HUES6 (cell line): ENCODE results near the gene AP5B1.

ENCODE experiments used
- H3K27ac ChIP-seq: 2 replicates; pipeline ENCODE4 v1.7.0; 2013; ENCODE audit warnings: low read depth, mild to moderate bottlenecking, low read length, inconsistent platforms
- H3K27me3 ChIP-seq: 2 replicates; pipeline ENCODE4 v1.6.1; 2013; ENCODE audit warnings: low read length; ENCODE audit not compliant: control insufficient read depth, insufficient read depth
- H3K36me3 ChIP-seq: 2 replicates; pipeline ENCODE4 v1.6.1; 2013; ENCODE audit warnings: low read length; ENCODE audit not compliant: control insufficient read depth, insufficient read depth
- H3K4me1 ChIP-seq: 2 replicates; pipeline ENCODE4 v1.6.1; 2013; ENCODE audit warnings: low read length; ENCODE audit not compliant: control insufficient read depth, insufficient read depth
- H3K4me3 ChIP-seq: 2 replicates; pipeline ENCODE4 v1.5.1; 2013; ENCODE audit warnings: low read depth, low read length
- H3K9ac ChIP-seq: one replicate; pipeline ENCODE4 v1.6.1; 2013; ENCODE audit warnings: mild to moderate bottlenecking, low read length
- H3K9me3 ChIP-seq: 2 replicates; pipeline ENCODE4 v1.6.1; 2013; ENCODE audit warnings: low read depth, low read length; ENCODE audit not compliant: control insufficient read depth, insufficient read depth

Gene AP5B1

GRCh38 chr11:65726660-65727059 is 54.1 kb downstream of the AP5B1 start:
- no peak overlapping the region for H3K4me3 ChIP-seq
- H3K27me3 ChIP-seq = peaks cover 9% of the 10 kb centered on the region; the same call in 1 of the 2 replicates
- H3K36me3 ChIP-seq = no peaks in the 10 kb centered on the region
- H3K4me1 ChIP-seq = no peaks in the 10 kb centered on the region
- 0 out of 2 replicates have a peak, but pooled peaks cover under 1% of the 10 kb centered on the region for H3K9me3 ChIP-seq
- no peak overlapping the region for H3K9ac ChIP-seq
- no peak overlapping the region for H3K27ac ChIP-seq
